OCI-LY7 (cell line): Measurements from ENCODE around the gene FOXJ3.

Source experiments
- CTCF ChIP-seq: fragments of 200-600 bp; sonication (generic); conservative IDR thresholded peaks from 2 replicates; pipeline ENCODE4 v1.5.1; 2014; ENCODE audit warnings: mild to moderate bottlenecking, antibody characterized with exemption, low read length, moderate library complexity, mixed read lengths
- EZH2phosphoT487 ChIP-seq: fragments of 200-600 bp; sonication (generic); IDR thresholded peaks from 2 replicates; pipeline ENCODE4 v1.6.1; 2018; ENCODE audit warnings: low read depth, borderline replicate concordance, mild to moderate bottlenecking, mixed run types, antibody characterized with exemption, low read length, moderate library complexity, mixed read lengths

- TF ChIP-seq CTCF (no peak), EZH2phosphoT487 (no peak)
Observed at GRCh38 chr1:42239041-42239440, 96.0 kb downstream of the FOXJ3 start.
